Effector CD4-positive, alpha-beta T cell (primary cell): ENCODE measurements around the gene TMEM82.

ENCODE experiments used
- DNase-seq: peaks from one replicate; pipeline ENCODE4 v3.0.0-alpha.2; 2020

Gene TMEM82

DNA sequence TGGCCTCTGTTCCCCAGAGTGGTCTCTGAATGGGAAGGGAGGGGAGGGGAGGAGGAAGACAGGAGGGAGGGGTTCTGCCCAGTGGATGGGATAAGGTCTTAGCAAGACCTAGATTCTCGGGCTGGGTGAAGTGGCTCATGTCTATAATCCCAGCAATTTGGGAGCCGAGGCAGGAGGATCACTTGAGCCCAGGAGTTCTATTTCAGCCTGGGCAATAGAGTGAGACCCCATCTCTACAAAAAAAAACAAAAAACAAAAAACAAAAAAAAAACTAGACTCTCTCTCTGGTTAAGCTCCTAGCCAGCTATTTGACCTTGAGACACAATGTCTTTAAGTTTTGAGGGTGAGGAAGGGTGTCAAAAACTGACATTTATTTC lies 53.8 kb downstream of the TMEM82 start:
- DNase-seq: no peak
